ENCODE measurements around the gene CARD9.

The CARD9 gene

DNA sequence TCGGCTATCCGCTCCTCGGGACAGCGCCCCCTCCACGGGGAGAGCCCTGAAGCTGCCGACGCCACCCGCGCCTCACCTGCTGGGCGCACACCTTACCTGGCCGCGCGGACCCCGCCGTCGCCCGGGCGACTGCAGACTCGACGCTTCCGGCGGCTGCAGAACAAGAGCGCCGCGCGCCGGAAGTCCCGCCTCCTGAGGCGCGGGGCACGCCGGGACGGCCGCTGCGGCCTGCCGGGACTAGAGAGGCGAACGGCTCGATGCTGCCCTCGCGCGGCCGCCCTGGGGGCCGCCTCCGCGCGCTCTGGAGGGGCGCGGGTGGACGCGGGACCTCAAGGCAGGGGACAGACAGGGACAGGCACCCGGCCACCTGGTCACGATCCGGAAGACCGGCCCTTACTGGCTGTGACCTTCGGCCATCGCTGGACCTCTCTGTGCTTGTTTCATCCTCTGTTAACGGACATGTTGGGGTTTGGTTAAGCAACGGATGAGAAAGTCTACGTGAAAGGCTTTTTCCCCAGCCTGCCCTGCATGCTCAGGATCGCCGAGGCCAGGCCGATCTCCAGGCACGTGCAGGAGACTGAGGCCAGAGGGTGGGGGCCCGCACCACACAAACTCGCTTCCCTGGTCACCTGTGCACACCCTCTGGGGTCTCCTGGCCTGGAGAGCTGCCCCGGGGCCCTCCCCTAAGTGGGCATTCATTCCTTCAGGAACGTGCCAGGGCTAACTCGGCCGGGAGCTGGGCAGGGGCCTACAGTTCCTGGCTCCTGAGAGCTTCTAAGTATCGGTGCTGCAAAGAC, 26.8 kb upstream of the CARD9 start, which contains the start of gene SNAPC4:
TSS of gene SNAPC4 (minus strand) at position 133 of the 797 bp plus-strand sequence. CDS start 1,742 bp downstream, outside the sequence.
- DNase-seq, result peak; percentile 95

DNA sequence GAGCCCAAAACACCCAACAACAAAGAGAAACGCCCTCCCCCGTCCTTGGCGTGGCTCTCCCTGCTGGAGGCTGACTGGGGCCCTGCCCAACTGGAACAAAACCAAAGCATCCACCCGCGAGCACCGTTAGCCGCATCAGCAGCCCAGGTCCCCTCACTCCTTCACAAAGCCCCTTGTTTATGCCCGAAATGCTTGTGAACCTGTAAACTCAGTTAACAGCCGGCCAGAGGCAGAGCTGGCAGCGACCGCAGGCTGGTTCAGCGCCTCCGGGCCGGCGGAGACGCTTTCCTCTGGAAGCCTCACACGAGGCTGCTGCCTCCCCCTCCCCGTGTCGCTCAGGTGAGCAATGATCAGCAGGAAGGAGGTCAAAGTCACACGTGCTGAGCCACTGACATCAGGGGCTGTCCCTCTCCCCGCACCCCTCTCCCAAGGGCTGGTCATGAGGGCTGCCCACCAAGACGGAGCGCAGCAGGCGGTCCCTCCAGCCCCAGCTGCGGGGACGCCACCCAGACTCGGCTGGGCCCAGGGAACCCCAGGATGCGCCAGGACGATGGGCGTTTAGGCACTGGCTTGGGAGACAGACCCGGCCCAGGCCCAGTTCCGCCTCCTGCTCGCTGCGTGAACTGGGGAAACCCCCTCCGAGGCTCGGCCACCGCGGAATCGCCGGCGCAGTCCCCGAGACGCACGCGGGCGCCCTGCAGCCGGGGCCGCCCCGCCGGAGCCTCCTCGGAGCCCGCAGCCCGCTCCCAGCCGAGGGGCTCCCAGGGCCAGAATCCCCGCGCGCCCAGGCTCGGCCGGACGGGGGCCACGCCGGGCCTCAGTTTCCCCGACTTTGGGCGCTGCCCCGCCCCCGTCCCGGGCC, 25.9 kb upstream of the CARD9 start:
- peak; percentile 82 for DNase-seq

- DNase-seq, result no peak
These were observed 24.8 kb upstream of the CARD9 start for GRCh38 chr9:136398286-136398685.

- no peak for DNase-seq
These were observed 24.2 kb upstream of the CARD9 start for GRCh38 chr9:136397643-136398042.

DNA sequence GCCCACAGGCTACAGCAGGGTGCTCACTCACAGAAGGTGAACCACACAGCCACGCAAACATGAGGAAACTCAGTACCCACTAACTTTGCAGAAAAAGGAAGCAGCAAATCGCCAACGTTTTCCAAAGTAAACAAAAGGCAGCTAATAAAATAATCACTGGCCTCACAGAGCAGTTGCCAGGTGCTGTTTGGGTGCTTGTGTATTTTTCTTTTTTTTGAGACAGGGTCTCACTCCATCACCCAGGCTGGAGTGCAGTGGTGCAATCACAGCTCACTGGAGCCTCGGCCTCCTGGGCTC, 22.7 kb upstream of the CARD9 start:
- DNase-seq, result no peak

- DNase-seq, result no peak
These were observed 22.1 kb upstream of the CARD9 start for GRCh38 chr9:136395345-136396218.

DNA sequence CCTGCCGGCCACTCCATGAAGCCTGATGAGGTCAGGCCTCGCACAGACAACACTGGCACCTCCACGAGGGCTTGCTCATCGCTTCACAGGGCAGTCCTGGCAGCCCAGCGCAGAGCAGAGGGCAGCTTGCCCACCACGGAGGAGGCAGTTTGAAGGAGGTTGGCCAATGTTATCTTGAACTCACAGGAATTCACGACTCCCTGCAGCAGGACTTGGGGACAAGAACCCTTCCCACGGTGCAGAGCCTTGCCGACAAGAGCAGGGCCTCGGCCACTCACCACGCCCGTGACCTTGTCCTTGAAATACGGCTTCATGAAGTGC, 21.5 kb upstream of the CARD9 start:
- DNase-seq, result no peak

DNA sequence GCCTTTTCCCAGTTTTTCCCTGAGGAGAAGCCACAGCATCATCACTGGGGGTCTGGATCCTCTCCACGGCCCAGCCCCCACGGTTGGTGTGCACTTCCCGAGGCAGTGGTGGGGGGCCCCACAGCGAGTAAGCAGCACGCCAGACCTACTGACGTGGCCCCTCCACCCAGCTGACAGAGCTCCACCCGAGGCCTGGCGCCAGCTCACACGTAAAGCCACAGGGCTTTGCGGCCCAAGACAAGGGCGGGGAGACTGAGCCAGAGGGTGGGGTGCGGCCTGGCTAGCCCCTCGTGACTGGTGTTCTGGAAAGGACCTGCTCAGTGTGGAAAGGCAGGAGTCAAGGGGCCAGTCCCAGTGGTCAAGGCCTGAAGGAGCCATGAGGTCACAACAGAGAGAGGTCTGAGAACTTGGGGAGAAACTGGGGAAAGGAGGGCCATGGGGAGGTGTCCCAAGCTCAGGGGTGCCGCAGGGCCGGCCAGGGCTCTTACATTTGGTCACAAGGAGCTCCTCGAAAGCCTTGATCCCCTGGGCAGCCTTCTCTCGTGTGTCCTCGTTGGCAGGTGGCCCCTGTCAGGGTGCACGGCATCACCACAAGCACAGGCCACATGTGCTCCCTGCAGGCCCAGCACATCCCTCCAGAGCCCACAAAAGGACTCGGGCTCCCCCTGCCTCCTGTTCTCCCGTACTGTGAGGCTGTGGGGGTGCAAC, 21.0 kb upstream of the CARD9 start:
- DNase-seq, result no peak

DNA sequence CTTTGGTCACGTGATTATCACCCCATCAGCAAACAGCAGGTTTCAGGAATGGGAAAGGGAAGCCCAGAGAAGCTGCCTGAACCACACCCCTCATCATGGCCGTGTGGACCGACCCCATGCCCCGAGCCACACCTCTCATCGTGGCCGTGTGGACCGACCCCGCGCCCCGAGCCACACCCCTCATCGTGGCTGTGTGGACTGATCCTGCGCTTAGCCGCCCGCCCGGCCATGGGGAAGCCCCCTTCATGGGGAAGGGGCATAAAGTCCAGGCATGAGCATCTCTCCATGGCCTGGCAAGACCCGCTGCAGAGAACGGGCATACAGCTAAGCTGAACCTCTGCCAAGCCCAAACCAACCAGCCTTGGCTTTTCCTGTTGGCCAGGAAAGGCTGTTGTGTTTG, 20.1 kb upstream of the CARD9 start:
- no peak for DNase-seq

DNA sequence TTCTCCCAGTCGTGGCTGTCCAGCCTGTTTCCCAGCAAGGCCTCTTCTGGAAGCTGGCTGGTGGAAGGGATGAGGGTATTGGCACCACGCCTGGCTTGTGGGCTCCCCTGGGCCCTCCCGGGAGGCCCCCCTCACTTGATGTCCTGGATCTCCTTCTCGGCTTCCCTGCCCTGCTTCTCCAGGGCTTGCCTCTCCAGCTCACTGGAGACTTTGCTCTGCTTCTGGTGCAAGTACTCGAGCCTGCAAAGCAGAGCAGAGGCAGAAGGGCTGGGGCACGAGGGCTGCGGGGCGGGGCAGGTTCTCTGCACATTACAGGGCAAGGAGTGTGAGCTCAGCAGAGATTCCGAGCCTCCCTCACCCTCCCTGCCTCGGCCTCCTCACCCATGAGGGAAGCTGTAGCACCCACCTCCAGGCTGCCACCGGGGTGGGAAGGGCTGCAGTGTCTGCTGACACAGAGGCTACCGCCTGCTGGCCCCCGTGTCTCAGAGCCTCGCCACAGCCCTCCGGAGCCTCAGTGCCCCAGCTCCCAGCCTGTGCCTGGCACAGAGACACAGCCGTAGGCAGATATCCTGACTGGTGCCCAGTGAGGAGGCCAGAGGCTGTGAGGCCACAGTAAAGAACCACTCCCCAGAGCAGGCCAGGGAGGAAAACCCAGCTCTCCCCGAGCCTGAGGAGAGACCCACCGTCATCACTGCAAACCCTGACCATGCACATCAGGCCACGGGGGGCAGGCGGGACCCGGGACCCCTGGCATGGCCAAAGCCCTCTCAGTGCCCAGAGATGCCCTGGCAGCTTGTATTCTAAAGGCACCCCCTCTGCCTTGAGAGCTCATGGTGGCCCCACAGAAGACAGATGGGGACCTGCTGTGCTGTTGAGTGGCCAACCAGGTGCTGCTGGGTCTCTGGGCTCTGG, 19.3 kb upstream of the CARD9 start:
- no peak for DNase-seq

DNA sequence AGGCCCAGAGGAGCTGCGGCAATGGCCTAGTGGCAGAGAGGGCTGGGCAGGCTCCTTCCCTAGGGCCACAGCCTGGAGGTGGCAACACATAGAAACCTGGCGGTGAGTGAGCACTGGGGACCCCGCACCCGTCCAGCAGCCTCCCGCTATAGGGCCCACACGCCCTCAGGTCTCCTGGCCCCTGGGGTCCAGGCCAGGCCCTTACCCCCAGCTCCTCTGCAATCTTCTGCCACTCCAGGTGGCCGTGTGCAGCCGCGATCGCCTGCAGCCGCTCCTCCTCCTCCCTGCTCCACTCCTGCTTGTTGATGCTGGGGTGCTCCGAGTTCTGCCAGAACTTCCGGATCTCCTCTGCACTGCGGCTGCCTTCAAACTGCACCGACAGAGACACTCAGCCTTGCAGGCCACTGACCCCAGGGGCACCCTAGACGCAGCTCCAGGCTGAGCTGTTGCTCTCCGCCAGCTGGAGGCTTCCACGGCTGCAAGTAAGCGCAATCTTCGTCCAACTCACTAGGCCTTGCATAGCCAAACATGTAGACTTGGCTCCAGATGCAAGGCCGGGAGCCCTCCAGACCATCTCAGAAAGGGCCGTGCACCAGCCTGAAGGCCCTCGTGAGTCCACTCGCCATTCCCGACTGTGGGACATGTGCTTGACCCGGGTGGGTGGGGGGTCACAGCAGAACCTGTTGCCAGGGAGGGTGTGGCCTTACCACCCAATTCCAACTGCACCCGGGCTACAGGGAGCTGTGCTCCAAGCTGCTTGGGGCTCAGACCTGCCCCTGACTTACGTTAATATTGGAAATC, 18.5 kb upstream of the CARD9 start:
- no peak for DNase-seq

- no peak for DNase-seq
These were observed 15.9 kb upstream of the CARD9 start for GRCh38 chr9:136389396-136389795.

- no peak for DNase-seq
These were observed 13.7 kb upstream of the CARD9 start for GRCh38 chr9:136387217-136387616.

- DNase-seq, result no peak
These were observed 12.5 kb upstream of the CARD9 start for GRCh38 chr9:136386018-136386417.

- peak; percentile 77 for DNase-seq
These were observed 11.5 kb upstream of the CARD9 start for GRCh38 chr9:136385015-136385414.

GRCh38 chr9:136383436-136383835, 10.0 kb upstream of the CARD9 start:
- no peak for DNase-seq

DNA sequence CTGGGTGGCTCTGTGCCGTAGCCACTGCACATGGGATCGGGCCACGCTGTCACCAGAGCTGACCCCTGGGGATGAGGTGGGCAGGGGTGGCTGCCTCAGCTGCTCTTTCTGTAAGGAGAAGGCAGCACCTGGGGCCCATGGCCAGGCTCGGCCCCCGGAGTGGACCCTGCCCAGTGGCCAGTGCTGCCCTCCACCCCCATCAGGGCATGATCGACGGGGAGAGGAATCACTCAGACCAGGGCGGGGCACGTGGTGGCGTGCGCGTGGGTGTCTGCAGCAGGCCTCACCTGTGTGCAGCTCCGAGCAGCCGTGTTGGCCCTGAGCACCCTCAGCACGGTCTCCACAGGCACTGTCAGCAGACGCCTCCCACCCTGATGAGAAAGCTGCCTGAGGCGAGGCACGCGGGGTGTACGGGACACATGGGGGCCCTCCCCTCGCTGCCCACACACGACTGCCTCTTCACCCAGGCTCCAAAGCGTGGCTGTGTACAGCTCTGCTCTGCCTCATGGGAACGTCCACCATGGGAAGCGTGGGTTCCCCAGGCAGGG, 8.6 kb upstream of the CARD9 start:
- DNase-seq, result no peak

GRCh38 chr9:136381311-136381710, 7.8 kb upstream of the CARD9 start:
- no peak for DNase-seq

GRCh38 chr9:136380381-136380780, 6.9 kb upstream of the CARD9 start:
- DNase-seq, result no peak

DNA sequence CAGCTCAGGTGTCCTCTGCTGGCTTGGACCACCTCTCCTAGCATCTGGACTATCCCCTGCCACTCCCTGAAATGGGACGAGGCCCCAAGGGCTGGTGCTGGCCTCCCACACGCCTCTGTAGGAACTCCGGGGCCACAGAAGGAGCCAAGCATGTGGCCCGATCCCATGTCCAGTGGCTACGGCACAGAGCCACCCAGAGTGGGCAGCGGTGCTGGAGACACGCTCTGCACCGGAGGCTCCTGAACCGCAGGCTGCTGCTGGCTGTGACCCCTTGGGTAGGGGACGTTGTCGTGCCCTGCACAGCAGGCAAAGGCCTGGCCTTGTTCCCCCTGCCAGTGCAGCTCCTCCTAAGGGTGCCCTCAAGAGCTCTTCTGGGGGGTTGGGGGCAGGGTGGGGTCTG, 6.4 kb upstream of the CARD9 start:
- no peak for DNase-seq
